Measurements from ENCODE around the gene ANK3.
A peak's percentile ranks its signal among the peaks of the same experiment; 100 is the strongest.

Gene ANK3

GRCh38 chr10:60313589-60313952 is 76.1 kb downstream of the ANK3 start:
- Histone ChIP-seq H4K12ac (ENCODE audit: low read depth, low read length) (no peak overlapping the region), H3K4me1 (ENCODE audit: control insufficient read depth in 1 of 2, insufficient read depth in 2 of 2, low read length in 2 of 2) (peaks cover 4 to 5% of the 10 kb centered on the region in 2 experiments), H3K79me1 (ENCODE audit: low read length) (no peaks in the 10 kb centered on the region), H3K9me3 (ENCODE audit: insufficient read depth, low read depth, low read length) (no peaks in the 10 kb centered on the region), H2AFZ (ENCODE audit: insufficient read depth, low read length, poor library complexity) (no peak overlapping the region), H3K9ac (ENCODE audit: low read length) (no peak overlapping the region), H3K23ac (ENCODE audit: low read length) (no peak overlapping the region), H3K4me2 (ENCODE audit: low read length) (no peak overlapping the region), H3K4ac (ENCODE audit: low read depth, low read length) (no peak overlapping the region), H4K8ac (ENCODE audit: low read depth, low read length) (no peak overlapping the region), H2BK5ac (ENCODE audit: low read depth, low read length, poor library complexity) (no peak overlapping the region), H3K27me3 (ENCODE audit: insufficient read depth, low read length) (no peaks in the 10 kb centered on the region), H3K79me2 (ENCODE audit: control insufficient read depth, insufficient read depth, low read length, poor library complexity) (no peaks in the 10 kb centered on the region), H2BK120ac (ENCODE audit: insufficient read depth, low read length, poor library complexity) (no peak overlapping the region), H2BK12ac (ENCODE audit: low read length) (no peak overlapping the region), H3K14ac (ENCODE audit: low read length) (no peak overlapping the region), H3K4me3 (ENCODE audit: low read depth, low read length) (no peak overlapping the region), H2AK5ac (ENCODE audit: low read length) (no peak overlapping the region), H4K91ac (ENCODE audit: low read depth, low read length) (no peak overlapping the region), H3K18ac (ENCODE audit: low read length) (no peak overlapping the region), H3K27ac (ENCODE audit: low read depth, low read length) (no peak overlapping the region), H3K36me3 (ENCODE audit: control insufficient read depth in 1 of 2, insufficient read depth in 2 of 2, low read length in 2 of 2) (no peaks in the 10 kb centered on the region)
- DNase-seq: no peak
- WGBS (ENCODE audit: extremely low coverage, insufficient coverage, insufficient read length): no CpG with 5 or more reads among the region's 1 CpG

GRCh38 chr10:60312818-60313588 is 76.7 kb downstream of the ANK3 start:
- Histone ChIP-seq H3K18ac (ENCODE audit: low read length) (no peak overlapping the region), H2AFZ (ENCODE audit: insufficient read depth, low read length, poor library complexity) (no peak overlapping the region), H3K27me3 (ENCODE audit: insufficient read depth, low read length) (no peaks in the 10 kb centered on the region), H3K4me2 (ENCODE audit: low read length) (no peak overlapping the region), H2BK120ac (ENCODE audit: insufficient read depth, low read length, poor library complexity) (no peak overlapping the region), H3K14ac (ENCODE audit: low read length) (no peak overlapping the region), H3K9me3 (ENCODE audit: insufficient read depth, low read depth, low read length) (no peaks in the 10 kb centered on the region), H3K79me1 (ENCODE audit: low read length) (no peaks in the 10 kb centered on the region), H2AK5ac (ENCODE audit: low read length) (no peak overlapping the region), H3K9ac (ENCODE audit: low read length) (no peak overlapping the region), H4K8ac (ENCODE audit: low read depth, low read length) (no peak overlapping the region), H3K36me3 (ENCODE audit: control insufficient read depth in 1 of 2, insufficient read depth in 2 of 2, low read length in 2 of 2) (no peaks in the 10 kb centered on the region), H4K91ac (ENCODE audit: low read depth, low read length) (no peak overlapping the region), H3K23ac (ENCODE audit: low read length) (no peak overlapping the region), H3K4ac (ENCODE audit: low read depth, low read length) (no peak overlapping the region), H2BK12ac (ENCODE audit: low read length) (no peak overlapping the region), H2BK5ac (ENCODE audit: low read depth, low read length, poor library complexity) (no peak overlapping the region), H3K4me1 (ENCODE audit: control insufficient read depth in 1 of 2, insufficient read depth in 2 of 2, low read length in 2 of 2) (peaks cover 4 to 5% of the 10 kb centered on the region in 2 experiments), H3K4me3 (ENCODE audit: low read depth, low read length) (no peak overlapping the region), H3K79me2 (ENCODE audit: control insufficient read depth, insufficient read depth, low read length, poor library complexity) (no peaks in the 10 kb centered on the region), H4K12ac (ENCODE audit: low read depth, low read length) (no peak overlapping the region), H3K27ac (ENCODE audit: low read depth, low read length) (no peak overlapping the region)
- WGBS (ENCODE audit: extremely low coverage, insufficient coverage, insufficient read length): no CpG with 5 or more reads among the region's 6 CpGs
- peak in 1 of 2 donors; percentile 16 for DNase-seq

- Histone ChIP-seq H3K18ac (ENCODE audit: low read length) (no peak overlapping the region), H3K14ac (ENCODE audit: low read length) (no peak overlapping the region), H3K23ac (ENCODE audit: low read length) (no peak overlapping the region), H3K4me3 (ENCODE audit: low read depth, low read length) (no peak overlapping the region), H3K36me3 (ENCODE audit: control insufficient read depth in 1 of 2, insufficient read depth in 2 of 2, low read length in 2 of 2) (no peaks in the 10 kb centered on the region), H3K79me2 (ENCODE audit: control insufficient read depth, insufficient read depth, low read length, poor library complexity) (no peaks in the 10 kb centered on the region), H2AFZ (ENCODE audit: insufficient read depth, low read length, poor library complexity) (no peak overlapping the region), H2AK5ac (ENCODE audit: low read length) (no peak overlapping the region), H3K9ac (ENCODE audit: low read length) (no peak overlapping the region), H4K91ac (ENCODE audit: low read depth, low read length) (no peak overlapping the region), H4K12ac (ENCODE audit: low read depth, low read length) (no peak overlapping the region), H3K27me3 (ENCODE audit: insufficient read depth, low read length) (no peaks in the 10 kb centered on the region), H3K4me2 (ENCODE audit: low read length) (no peak overlapping the region), H2BK12ac (ENCODE audit: low read length) (no peak overlapping the region), H2BK5ac (ENCODE audit: low read depth, low read length, poor library complexity) (no peak overlapping the region), H2BK120ac (ENCODE audit: insufficient read depth, low read length, poor library complexity) (no peak overlapping the region), H3K4me1 (ENCODE audit: control insufficient read depth in 1 of 2, insufficient read depth in 2 of 2, low read length in 2 of 2) (peaks cover 4 to 5% of the 10 kb centered on the region in 2 experiments), H3K4ac (ENCODE audit: low read depth, low read length) (no peak overlapping the region), H3K9me3 (ENCODE audit: insufficient read depth, low read depth, low read length) (no peaks in the 10 kb centered on the region), H3K79me1 (ENCODE audit: low read length) (no peaks in the 10 kb centered on the region), H4K8ac (ENCODE audit: low read depth, low read length) (no peak overlapping the region), H3K27ac (ENCODE audit: low read depth, low read length) (no peak overlapping the region)
- DNase-seq: no peak
- no CpG with 5 or more reads among the region's 1 CpG for WGBS (ENCODE audit: extremely low coverage, insufficient coverage, insufficient read length)
These were observed 77.9 kb downstream of the ANK3 start for GRCh38 chr10:60311821-60312220.

GRCh38 chr10:60310740-60311139 is 78.9 kb downstream of the ANK3 start:
- Histone ChIP-seq H2BK5ac (ENCODE audit: low read depth, low read length, poor library complexity) (no peak overlapping the region), H3K4me3 (ENCODE audit: low read depth, low read length) (no peak overlapping the region), H3K36me3 (ENCODE audit: control insufficient read depth in 1 of 2, insufficient read depth in 2 of 2, low read length in 2 of 2) (no peaks in the 10 kb centered on the region), H2AK5ac (ENCODE audit: low read length) (no peak overlapping the region), H3K79me1 (ENCODE audit: low read length) (no peaks in the 10 kb centered on the region), H3K27ac (ENCODE audit: low read depth, low read length) (peak overlapping the region; percentile 10), H3K79me2 (ENCODE audit: control insufficient read depth, insufficient read depth, low read length, poor library complexity) (no peaks in the 10 kb centered on the region), H3K4me2 (ENCODE audit: low read length) (no peak overlapping the region), H3K18ac (ENCODE audit: low read length) (no peak overlapping the region), H3K9ac (ENCODE audit: low read length) (no peak overlapping the region), H4K91ac (ENCODE audit: low read depth, low read length) (no peak overlapping the region), H3K27me3 (ENCODE audit: insufficient read depth, low read length) (no peaks in the 10 kb centered on the region), H4K8ac (ENCODE audit: low read depth, low read length) (no peak overlapping the region), H2BK12ac (ENCODE audit: low read length) (no peak overlapping the region), H3K14ac (ENCODE audit: low read length) (no peak overlapping the region), H4K12ac (ENCODE audit: low read depth, low read length) (no peak overlapping the region), H3K4me1 (ENCODE audit: control insufficient read depth in 1 of 2, insufficient read depth in 2 of 2, low read length in 2 of 2) (peaks cover 4 to 5% of the 10 kb centered on the region in 2 experiments), H3K9me3 (ENCODE audit: insufficient read depth, low read depth, low read length) (no peaks in the 10 kb centered on the region), H3K4ac (ENCODE audit: low read depth, low read length) (no peak overlapping the region), H2BK120ac (ENCODE audit: insufficient read depth, low read length, poor library complexity) (no peak overlapping the region), H2AFZ (ENCODE audit: insufficient read depth, low read length, poor library complexity) (no peak overlapping the region), H3K23ac (ENCODE audit: low read length) (no peak overlapping the region)
- no CpG with 5 or more reads among the region's 2 CpGs for WGBS (ENCODE audit: extremely low coverage, insufficient coverage, insufficient read length)
- no peak for DNase-seq

All from trophoblast cell (in vitro differentiated cells and primary cell).